ENCODE measurements around the gene ANTXR2. TPM values are rescaled to one million over a fixed set of nuclear protein-coding genes. Genes with fewer than 3 reads are reported as not detected.

ANTXR2 gene
- total RNA-seq, result 39.7 and 50.5 TPM in 2 replicates

DNA sequence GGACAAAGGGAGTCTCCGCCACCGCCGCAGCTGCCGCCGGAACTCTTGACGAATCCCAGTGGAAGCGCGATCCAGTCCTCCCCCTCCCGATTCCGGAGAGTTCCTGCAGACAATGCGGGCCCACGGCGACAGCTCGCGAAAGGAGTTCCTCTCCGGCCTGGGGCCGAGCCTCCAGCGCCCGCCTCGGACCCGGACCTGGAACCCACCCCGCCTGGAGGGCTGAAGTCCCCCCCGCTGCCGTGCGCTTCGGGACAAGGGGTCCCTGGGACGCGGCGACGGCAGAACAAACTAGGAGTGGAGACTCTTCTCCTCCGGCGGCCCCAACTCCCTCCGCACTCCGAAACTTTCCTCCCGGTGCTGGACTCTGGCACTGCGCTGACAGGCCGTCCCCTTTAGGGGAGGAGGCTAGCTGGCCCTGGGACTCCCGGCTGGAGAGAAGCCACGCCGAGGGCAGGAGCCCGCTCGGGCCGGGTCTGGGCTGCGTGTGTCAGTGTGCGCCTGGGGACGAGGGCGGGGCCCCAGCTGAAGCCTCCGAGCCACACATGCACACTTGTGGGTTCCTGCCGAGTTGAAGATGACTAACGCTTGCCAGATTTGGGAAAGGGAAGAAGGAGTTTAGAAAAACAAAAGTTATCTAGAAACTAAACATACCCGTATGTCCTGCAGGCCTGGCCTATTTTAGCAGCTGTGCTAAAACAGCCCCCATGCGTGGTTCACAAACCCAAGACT is at the start of gene ANTXR2:
Gene ANTXR2, minus strand, starts transcription at position 486 of the 729 bp plus-strand sequence. CDS start 669 bp downstream, outside the sequence.

Other genes with a start within 250 kb of the ANTXR2 start
- gene PRDM8, start 124.3 kb upstream of the ANTXR2 start, total RNA-seq, result 2.4 and 2.7 TPM in 2 replicates
- gene FGF5, start 193.4 kb upstream of the ANTXR2 start, total RNA-seq, result 0.09 and 0.22 TPM in 2 replicates

Measured in dermis lymphatic vessel endothelial cell (primary cell).